ENCODE measurements around the gene IQCF6.
"Not testable (repeated sequence)": the region's sequence is repeated elsewhere in the genome, so short reads cannot be mapped to it uniquely, and the experiment has no call there.

Gene IQCF6

DNA sequence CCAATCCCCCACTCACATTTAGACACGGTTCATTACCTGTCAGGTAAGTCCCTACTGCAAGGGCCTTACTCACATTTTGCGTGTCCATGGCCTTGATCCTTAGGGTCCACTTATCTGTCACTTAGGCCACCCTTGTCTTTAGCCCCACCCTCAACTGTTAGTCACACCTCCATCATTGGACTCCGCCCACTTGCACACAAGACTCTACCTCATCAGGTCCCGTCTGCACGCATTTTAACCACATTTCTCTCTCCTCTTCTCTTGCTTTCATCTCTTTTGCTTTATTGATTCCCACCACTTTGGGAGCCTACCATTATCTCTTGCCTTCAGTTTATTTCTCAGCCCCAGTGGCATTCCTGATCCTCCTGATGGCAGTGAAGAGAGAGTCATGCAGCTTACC, at the start of gene IQCF6:
TSS of gene IQCF6 (minus strand) at position 101 of the 400 bp plus-strand sequence. CDS start at position 88, 13 bp downstream.
- no peak for DNase-seq

DNA sequence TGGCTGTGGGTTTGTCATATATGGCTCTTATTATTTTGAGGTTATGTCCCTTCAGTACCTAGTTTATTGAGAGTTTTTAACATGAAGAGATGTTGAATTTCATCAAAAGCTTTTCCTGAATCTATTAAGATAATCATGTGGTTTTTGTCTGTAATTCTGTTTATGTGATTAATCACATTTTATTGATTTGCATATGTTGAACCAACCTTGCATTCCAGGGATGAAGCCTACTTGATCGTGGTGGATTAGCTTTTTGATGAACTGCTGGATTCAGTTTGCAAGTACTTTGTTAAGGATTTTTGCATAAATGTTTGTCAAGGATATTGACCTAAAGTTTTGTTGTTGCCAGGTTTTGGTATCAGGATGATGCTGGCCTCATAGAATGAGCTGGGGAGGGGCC, 49.3 kb upstream of the IQCF6 start:
- DNase-seq: no peak

DNA sequence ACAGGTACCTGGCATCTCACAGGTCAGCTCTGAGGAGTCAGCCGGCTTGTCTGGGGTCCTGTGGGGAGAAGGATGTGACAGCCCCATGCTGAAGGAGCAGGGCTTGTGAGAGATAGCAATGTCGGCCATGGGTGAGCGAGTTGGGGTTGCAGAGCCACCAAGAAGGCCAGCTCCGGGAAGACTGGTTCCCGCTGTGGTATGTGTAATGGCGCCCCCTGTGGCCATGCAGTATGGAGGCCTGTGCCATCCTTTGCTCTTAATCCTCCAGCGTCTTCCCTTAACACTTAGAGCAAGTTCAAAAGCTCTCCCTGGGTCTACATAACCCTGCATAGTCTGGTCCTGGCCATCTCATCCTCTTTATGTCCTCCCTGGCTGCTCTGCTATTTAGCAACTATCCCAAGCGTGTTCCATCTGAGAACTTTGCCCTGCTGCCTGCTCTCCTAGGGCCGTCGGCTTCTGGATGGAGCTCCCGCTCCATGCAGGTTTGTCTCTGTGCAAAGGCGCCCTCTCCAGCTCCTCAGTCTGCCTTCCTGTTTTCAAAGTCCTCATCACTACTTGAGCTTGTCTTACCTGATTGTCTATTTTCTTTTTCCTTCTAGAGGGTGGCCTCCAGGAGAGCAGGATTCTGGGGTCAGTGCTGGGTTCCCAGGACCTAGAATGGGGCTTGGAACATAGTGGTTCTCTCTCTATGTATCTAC, 40.8 kb upstream of the IQCF6 start:
- DNase-seq: no peak

DNA sequence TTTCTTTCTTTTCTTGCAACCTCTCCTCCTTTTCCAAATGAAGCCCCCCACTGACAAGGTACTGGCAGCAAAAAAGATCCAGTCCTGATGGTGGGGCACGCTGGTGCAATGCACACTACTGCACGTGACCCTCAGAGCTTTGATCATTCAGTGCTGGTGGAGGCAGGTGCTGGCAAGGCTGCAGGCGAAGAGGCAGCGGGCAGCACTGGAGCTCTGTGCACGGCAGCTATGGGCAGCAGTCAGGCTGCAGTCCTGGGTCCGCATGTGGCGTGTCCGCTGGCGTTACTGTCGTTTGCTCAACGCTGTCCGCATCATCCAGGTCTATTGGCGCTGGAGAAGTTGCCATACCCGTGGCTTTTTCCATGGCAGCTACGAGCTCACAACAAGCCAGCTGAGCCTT, 40.1 kb upstream of the IQCF6 start:
- DNase-seq: no peak

DNA sequence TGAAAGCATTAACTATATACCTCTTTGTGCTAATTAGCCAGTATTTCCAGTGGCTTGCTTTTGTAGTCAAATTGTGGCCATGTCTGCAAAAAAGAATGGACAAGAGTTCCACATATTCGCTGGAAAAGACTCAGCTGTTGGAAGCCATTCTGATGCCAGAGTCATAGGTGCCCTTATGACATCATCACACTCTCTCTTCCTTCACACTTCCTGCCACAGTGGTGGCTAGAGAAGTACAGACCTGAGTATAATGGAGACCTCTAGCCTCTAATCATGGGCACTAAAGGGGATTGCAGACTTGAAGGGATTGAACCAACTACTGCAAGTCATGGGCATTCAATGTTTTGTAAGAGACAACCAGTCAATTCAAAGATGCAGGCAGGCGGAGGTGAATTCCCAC, 38.3 kb upstream of the IQCF6 start:
- DNase-seq: no peak

DNA sequence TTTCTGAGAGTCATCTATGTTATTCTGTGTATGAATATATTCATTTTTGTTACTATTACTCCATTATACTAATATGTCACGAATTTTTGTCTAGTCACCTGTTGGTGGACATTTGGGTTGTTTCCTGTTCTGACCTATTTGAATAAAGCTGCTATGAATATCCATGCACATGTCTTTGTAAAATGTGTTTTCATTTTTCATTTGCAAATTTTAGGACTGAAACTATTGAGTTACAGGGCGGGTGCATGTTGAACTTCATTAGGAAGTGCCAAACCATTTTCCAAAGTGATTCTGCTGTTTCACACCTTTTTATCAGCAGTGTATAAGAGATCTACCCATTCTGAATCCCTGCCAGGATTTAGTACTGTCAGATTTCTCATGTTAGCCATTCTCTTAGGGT, 37.7 kb upstream of the IQCF6 start:
- no peak for DNase-seq

DNA sequence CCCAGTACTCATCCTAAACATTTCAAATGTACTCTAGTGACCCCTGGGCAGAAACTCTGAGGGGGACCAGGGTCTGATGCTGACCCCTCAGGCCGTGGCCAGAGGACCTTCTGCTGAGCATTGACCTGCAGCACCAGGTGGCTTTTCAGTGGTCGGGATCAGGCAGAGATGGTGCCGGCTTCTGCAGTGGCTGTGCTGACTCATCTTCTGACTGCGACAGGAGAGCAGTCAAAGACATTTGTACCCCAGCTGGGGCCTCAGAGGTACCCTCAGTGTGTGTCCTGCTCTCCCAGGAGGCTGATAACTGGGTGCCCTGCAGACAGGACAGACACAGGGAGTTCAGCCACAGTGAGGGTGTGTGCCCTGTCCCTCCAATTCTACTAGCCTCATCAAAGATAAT, 36.6 kb upstream of the IQCF6 start:
- no peak for DNase-seq

DNA sequence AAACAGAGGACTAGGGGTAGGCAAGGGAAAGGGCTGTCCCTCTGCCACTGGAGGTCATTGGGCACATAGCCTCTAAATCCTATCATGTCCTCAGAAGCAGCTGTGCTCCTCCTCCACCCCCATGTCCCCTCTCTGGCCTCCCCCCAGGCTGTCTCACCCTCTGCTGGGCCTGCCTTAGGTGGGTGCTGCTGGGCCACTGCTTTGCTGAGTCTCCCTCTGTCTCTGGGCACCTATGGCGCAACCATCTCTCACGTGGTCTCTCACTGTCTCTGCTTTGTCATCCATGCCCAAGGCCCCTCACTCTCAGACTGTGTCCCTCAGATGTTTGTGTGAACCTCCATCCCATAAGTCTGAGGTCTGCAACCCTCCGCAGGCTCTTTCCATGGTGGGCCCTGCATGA, 35.0 kb upstream of the IQCF6 start:
- no peak for DNase-seq

DNA sequence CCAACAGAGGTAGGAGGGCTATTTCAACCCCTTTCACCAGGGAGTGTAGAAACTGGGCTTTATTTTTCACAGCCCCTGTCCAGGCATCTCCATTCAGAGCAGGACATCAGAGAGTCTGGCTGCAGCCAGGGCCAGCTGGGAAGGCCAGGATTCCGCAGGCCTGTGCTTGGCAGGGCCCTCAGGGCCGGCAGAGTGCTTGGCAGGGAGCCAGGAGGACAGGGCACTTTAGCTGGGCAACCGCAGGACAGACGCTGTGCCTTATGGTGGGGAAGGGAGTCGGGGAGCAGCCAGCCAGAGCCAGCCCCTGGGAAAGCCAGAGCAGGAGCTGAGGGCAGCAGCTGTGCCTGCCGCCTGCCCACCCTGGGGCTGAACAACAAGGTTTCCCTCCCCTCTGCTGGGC, 34.5 kb upstream of the IQCF6 start:
- DNase-seq: no peak

DNA sequence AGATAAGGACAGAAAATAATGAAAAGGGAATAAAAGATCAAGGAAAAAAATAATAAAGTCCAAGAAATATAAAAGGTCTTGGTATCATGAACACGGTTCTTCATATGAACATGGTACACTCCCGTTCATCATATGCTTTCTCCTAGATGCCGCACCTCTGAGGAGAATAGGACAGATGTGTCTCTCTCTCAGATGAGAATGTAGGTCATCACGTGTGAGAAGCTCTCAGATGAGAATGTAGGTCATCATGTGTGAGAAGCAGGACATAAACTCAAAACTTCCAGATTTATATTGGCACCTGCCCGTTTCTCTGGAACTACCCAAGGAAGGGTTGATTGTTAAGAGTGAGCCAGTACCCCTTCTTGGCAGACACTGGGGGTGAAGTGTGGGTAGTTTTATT, 29.9 kb upstream of the IQCF6 start:
- DNase-seq: no peak

DNA sequence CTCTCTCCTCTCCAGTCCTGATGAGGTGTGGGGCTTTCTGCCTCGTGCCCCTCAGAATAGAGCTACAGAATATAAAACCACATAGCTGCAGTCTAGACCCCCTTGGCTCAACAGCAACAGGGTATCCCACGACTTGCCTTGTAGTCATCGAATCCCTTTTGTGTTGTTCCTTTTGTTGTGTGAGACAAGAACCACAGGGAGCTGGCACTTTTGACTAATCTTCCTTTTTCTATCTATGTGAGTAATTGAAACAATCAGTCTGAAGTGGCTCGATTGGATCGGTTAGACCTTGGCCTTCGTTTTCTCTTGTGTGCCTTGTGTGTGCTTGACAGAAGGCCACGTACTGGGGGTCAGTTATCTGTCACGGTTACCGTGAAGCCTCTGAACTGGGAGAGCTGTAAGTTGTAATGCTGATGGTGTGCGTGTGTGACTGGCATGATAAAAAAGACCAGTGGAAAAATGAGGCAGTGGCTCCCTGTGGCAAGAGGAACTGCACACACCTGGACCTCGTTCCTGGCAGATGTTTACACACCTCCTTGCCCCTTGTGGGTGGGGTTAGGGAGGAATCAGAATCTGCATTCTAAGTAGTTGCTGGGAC, 23.2 kb upstream of the IQCF6 start:
- DNase-seq: no peak

DNA sequence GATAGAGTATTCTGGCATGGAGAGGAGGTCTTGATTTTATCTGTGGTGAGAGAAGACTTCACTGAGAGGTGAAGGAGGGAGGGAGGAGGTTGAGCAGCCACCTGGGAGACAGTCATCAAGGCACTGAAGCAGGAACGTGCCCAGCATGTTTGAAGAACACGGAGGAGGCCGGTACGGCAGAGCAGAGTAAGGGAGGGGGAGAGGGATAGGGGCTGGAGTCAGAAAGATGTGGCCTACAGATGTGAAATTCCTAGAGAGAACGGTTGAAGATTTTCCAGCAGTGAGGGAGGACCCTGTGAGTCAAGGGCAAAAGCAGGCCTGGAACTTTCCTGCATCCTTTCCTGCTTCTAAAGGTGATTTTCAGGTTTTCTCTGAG, 21.7 kb upstream of the IQCF6 start:
- no peak for DNase-seq

DNA sequence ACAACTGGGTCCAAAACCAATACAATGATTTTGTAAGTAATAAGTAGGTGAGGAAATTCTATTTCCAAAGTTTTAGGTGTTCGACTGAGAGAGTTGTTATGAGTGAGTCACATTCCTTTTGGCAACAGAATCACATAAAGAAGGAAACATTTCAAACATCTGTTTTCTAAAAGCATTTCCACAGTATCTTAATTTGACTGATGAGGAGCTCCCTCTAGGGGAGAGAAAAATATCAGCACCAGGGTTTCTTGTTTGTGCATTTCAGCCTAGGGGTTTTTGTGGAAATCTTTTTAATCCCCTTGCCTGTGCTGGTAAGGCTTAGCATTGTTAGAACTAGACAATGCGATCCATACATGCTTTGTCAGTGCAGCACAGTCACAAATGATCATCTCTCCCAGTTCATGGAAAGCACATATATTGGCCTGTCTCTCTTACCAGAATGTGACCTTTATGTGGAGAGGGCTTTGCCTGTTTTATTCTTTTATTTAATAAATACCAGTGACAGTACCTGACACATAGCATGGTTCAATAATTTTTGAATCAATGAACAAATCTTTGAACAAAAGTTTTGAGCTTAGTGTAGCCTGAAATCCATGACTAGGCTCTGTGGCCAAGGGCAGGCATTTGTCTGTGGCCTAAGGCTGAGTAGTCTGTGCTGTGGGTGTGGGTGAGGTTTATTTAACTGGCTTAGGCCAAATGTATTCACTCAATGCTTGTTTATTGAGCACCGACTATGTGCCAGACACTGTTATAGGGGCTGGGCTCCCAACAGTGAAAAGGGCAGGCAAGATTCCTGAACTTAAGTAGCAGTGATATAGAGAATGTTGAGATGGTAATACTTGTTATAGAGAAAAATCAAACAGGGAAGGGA, 21.1 kb upstream of the IQCF6 start:
- peak; percentile 77 for DNase-seq

DNA sequence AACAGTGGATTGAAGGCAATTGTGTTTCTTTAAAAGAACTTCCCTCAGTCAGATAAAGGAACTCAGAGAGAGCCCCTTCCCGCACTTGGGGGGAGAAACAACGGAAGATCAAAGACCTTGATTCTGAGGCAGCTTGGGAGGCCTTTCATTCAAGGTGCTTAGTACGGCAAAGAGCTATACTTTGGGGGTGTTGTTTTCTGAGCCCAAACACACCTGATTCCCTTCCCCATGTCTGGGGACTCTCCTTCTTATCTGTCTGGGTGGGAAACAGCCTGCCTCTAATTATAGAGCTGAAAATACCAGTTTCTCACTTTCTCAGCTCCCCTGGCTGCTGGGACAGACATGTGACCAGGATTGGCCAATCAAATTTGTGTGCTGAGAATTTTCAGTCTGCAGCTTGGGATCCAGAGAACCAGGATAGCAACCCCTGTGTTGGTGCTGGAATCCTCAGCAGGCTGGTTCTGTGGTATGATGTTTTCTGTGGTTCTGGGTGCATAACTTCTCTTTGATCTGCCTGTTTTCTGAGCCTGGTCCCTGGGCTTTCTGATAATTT, 19.4 kb upstream of the IQCF6 start:
- DNase-seq: no peak

DNA sequence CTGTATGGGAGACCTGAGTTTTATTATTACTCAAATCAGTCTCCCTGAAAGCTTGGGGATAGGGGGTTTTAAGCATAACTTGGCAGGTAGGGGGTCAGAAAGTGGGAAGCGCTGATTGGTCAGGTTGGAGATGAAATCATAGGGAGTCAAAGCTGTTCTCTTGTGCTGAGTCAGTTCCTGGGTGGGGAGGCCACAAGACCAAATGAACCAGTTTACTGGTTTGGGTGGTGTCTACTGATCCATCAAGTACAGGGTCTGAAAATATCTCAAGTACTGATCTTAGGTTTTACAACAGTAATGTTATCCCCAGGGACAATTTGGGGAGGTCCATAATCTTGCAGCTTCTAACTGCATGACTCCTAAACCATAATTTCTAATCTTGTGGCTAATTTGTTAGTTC, 17.8 kb upstream of the IQCF6 start:
- no peak for DNase-seq

DNA sequence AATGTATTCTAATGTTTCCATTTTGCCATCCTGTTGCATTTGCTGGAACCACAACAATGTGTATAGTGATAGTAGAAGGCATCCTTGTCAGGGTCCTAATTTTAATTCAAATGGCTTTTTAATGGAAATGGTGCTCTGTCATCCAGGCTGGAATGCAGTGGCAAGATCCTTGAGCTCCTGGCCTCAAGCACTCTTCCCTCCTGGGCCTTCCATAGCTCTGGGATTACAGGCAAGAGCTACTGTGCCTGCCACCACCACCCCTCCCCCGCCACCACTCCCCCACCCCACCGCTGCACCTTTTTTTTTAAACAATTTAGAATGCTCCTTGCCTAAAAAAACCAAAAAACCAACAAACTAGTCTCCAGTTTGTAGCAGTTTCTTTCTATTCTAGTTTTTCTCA, 15.2 kb upstream of the IQCF6 start:
- DNase-seq: no peak

DNA sequence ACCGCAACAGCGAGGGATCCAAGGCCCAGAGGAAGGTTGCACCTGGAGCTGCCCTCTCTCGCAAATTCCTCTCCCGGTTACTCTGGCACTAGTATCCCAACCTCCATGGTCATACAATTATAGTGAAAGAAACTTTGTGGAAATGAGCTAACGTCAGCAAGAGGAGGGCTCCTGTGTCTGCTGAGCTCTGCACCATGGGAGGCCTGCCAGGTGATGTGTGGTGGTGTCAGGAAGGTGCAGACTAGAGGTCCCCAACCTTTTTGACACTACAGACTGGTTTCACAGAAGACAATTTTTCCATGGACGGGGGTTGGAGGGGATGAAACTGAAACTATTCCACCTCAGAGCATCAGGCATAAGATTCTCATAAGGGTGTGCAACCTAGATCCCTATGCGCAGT, 13.2 kb upstream of the IQCF6 start:
- no peak for DNase-seq

DNA sequence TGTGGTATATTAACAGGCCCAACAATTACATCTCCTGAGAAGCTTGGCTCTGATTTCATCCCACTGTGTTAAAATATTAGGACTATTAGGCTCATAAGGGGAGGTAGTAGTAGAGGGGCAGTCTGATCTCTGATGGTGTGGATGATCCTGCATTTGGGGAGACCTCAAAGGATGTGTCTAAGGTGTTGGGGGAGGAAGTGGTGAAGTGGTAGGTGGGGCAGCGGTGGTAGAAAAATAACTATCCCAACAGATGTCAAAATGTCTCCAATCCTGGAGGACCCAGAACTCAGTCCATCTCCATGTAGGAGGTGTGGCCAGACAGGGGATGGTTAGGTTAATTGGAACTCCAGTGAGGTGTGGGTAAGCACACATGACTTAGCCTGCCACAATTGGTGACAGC, 10.4 kb upstream of the IQCF6 start:
- DNase-seq: no peak

DNA sequence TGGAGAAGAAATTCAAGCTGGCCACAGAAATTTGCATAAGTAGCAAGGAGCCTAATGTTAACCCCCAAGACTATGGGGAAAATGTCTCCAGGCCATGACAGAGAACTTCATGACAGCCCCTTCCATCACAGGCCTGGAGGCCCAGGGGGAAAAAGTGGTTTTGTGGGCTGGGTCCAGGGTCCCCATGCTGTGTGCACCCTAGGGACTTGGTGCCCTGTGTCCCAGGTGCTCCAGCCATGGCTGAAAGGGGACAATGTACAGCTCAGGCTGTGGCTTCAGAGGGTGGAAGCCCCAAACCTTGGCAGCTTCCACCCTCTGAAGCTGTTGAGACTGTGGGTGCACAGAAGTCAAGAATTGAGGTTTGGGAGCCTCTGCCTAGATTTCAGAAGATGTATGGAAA, 8.5 kb upstream of the IQCF6 start:
- not testable (repeated sequence) for DNase-seq

DNA sequence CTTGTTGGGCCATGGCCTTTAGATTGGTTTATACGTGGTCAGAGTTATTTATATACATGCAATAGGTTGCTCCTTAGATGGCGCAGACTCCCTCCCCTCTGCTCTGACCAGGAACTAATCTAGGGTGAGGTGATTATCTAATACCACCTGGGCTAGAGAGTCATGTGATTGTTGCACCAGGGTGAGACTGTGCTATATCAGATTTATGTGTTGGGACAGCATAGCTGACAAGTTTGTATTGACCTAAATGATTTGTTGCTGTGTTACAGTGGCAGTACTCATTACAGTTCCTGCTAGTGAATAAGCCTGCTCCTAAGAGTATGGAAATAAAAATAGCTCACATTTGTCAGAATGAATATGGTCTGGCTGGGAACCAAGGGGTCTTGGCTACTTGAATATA, 7.2 kb upstream of the IQCF6 start:
- DNase-seq: no peak

DNA sequence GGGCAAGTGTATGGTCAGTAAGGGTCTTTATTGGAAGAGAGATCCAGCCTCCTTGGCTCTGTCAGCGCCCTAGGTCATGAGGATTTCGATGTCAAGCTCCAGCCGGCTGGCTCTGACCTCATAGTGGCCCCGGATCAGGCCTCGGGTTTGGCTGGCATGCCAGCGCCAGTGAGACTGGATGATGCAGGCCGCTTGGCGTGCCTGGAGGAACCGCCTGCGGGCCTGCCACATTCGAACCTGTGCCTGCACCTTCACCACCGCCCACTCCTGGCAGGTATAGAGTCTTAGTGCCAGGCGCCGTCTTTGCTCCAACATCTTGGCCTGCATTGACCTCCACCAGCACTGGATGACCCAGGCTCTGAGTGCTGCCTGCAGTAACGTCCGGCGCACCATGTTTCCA, 483 bp downstream of the IQCF6 start:
- no peak for DNase-seq

DNA sequence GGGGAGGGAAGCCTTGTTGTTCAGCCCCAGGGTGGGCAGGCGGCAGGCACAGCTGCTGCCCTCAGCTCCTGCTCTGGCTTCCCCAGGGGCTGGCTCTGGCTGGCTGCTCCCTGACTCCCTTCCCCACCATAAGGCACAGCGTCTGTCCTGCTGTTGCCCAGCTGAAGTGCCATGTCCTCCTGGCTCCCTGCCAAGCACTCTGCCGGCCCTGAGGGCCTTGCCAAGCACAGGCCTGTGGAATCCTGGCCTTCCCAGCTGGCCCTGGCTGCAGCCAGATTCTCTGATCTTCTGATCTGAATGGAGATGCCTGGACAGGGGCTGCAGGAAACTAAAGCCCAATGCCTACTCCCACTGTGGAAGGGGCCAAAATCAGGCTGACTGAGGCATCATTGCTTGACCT, 1.1 kb downstream of the IQCF6 start:
- DNase-seq: no peak

DNA sequence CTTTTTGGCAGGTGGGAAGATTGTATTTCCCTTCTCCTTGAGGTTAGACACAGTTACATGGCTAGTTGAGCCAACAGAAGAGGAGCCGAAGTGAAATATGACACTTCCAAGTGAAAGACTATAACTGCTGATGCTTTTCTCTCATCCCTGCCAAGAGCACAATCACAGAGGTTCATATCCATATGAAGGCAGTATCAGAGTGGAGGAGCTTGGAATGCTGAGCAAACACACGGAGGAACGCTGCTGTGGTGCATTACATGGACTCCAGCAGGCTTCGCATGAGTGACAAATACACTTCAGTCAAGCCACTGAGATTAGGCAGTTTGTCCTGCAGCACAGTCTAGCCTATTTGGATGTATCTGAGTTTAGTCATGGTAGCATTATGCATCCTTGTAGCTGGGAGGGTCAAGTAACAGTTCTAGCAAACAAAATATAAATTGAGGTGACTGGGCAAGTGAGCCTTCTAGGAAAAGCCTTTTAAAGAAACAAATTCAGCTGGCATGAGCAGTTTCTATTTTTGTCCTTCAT, 5.4 kb downstream of the IQCF6 start:
- DNase-seq: no peak

DNA sequence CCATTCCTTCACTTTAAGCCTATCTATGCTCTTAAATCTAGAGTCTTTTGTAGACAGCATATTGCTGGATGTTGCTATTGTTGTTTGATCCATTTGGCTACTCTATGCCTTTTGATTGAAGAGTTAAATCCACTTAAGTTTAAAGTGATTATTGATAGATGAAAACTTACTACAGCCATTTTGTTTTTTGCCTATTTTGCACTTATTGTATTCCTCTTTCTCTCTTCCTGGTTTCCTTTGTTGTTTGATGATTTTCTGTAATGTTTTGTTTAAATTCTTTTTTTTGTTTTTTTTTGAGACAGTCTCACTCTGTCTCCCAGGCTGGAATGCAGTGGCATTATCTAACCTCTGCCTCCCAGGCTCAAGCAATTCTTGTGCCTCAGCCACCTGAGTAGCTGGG, 19.8 kb downstream of the IQCF6 start:
- DNase-seq: no peak
